HG02759 (cell line): ENCODE measurements around the gene BMPR1B.

Source experiments
- ATAC-seq: cut with Tn5 transposase; IDR thresholded peaks from one replicate; pipeline ENCODE4 v1.9.1; 2021; ENCODE audit warnings: mild to moderate bottlenecking, moderate library complexity; ENCODE audit not compliant: unreplicated experiment

The BMPR1B gene

GRCh38 chr4:94905511-94905910 is 147.8 kb downstream of the BMPR1B start:
- ATAC-seq: no peak

DNA sequence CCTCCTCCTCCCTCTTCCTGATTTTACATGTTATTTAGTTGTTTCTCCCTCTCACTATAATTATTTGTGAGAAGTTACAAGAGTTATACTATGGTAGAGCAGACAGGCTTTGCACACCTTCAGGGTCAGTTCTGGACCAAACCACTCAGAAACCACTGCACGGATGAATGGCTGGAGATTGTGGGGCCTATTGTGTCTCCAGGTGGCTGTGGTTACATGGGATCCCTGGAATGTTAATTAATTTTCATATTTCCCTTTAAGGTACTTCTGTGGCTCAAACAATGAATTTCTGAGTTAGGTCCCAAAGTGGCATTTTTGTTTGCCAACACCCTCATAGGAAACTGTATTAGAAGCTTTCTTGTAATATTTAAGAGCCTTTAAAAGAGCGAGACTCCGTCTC is 151.9 kb downstream of the BMPR1B start:
- no peak for ATAC-seq

DNA sequence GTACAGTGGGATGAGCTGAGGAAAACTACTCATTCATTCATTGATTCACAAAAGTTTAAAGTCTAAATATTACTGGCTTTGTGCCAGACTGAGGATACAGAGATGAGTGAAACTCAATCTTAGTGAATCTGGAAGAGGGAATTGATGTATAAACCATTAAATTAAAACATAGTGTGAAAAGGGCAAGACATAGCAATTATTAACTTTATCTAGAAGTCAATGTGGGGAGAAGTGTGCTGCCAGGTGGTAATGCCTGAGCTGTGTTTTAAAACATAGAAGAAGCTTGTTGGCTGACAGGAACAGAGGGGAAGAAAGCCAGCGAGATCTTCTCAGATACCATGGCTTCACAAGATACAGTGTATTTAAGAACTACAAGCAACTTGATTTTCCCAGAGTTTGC is 153.4 kb downstream of the BMPR1B start:
- no peak for ATAC-seq

GRCh38 chr4:94912606-94913005 is 154.9 kb downstream of the BMPR1B start:
- no peak for ATAC-seq

GRCh38 chr4:94913316-94913715 is 155.6 kb downstream of the BMPR1B start:
- ATAC-seq: peak; percentile 72

DNA sequence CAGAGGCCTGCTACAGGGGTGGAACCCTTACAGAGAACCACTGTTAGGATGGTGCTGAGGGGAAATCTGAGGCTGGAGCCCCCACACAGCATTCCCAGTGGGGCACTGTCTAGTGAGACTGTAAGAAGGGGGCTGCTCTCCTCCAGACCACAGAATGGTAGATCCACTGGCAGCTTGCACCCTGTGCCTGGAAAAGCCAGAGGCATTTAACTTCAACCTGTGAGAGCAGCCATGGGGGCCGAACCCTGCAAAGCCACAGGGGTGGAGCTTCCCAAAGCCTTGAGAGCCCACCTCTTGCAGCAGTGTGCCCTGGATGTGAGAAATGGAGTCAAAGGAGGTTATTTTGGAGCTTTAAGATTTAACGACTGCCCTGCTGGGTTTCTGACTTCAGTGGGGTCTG is 159.4 kb downstream of the BMPR1B start:
- no peak for ATAC-seq

- no peak for ATAC-seq
Observed at GRCh38 chr4:94918543-94918942, 160.8 kb downstream of the BMPR1B start.

DNA sequence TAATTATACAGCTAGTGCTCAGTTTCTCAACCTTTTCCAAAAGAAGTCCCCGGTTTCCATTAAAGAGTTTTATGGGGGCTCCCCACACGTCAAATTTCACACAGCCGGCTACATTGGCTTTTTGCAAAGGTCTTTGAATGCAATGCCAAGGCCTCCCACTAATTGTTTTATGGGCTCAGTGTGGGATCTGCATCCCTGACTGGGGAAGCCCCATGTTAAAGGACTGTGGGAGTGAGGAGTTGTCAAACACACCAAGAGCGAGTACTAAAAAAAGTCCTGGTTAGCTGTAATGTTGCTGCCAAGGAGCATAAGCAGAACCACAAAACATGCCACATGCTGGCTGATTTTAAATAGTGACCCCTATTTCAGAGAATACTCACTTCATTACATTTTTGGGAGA is 162.6 kb downstream of the BMPR1B start:
- no peak for ATAC-seq

DNA sequence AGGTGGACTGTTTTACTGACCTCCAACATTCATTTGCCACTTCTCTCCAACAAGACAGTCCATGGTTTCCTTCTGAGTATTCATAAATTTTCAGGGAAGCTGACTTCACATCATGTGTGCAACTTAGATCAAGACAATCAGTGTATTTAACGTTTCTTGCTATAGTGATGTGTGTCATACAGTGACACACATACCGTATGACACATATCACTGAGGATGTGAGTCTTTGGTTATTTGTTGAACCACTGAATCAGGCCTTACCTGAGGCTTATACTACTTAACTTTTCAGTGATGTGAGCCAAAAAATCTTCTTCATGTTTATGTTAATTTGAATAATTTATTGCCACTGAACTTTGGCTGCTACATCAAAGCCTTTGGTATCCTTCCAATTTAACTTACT is 166.8 kb downstream of the BMPR1B start:
- no peak for ATAC-seq

DNA sequence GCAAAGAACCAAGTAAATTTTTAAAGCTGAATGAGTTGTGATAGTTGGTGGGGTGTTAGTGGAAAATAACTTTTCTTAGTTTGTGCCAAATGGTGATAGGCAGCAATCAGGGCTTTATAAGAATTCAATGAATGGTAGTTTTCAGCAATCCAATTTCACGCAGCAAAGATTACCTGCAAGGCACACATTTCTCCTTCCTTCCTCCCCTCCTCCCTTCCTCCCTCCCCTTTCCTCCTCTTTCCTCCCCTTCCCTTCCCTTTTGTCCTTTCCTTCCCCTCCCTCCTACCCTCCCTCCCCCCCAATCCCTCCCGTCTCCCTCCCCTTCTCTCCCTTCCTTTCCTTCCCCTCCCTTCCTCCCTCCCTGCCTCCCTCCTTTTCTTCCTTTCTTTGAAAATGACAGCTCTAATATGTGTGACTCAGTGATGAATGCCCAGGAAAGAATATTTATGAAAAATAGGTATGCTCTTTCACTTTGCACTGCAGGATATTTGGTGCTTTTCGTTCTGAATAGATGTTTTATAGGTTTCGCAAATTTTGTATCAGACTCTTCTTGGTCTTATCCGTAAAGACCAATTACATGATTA is 168.1 kb downstream of the BMPR1B start:
- no peak for ATAC-seq

DNA sequence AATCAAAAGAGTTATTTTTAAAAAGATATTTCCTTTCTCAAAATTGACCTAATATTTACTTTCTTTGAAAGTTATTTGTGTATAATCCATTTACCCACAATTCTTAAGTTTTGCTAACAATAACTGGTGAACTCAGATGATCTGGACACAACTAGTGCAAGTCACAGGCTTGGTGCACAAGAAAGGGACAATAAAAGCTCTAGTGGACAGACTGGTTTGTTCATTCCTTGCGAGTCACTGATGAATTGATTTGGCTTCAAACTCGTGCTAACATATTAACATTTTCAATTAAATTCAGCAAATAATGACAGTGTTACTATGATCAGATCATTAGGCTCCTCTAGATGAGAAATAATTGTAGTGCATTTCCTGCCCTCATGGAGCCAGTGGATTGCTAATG is 169.2 kb downstream of the BMPR1B start:
- ATAC-seq: no peak

DNA sequence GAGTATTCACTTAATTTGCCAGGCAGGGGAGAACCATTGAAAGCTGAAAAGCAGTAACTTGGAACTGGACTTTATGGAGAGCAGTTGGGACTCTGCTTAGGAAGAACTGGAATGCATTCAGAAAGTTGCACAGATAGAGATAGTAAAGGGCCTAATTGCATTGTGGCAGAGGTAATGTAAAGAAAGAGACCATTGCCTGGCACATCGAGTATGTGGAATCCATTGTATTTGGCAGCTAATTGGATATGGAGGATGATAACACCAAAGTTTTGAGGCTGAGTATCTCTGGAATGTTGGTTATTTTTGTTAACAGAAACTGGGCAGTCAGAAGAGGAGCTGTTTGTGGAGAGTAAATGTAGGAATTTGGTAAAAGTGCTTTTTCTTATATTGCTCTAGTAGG is 169.9 kb downstream of the BMPR1B start:
- ATAC-seq: no peak

- ATAC-seq: no peak
Observed at GRCh38 chr4:94929696-94930095, 171.9 kb downstream of the BMPR1B start.

DNA sequence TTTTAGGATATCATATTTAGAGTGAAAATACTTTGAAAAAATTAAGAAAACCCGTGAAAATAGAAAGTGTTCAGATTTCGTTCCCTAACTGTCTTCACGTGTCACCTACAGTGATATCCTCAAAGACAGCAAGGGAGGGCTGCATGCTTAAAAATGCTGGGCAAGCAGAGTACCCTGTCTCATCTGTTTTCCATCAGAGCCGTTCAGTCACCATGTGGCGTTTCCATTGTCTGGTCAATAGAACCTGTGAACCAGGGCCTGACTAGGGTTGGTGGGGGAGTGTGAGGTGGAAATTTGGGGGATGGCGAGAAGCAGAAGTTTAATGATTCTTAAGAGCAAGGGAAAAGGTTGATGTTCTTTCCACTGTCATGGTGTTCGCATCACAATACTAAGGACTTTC is 173.9 kb downstream of the BMPR1B start:
- ATAC-seq: no peak

- ATAC-seq: no peak
Observed at GRCh38 chr4:94932366-94932765, 174.6 kb downstream of the BMPR1B start.

- ATAC-seq: no peak
Observed at GRCh38 chr4:94933799-94934198, 176.0 kb downstream of the BMPR1B start.

DNA sequence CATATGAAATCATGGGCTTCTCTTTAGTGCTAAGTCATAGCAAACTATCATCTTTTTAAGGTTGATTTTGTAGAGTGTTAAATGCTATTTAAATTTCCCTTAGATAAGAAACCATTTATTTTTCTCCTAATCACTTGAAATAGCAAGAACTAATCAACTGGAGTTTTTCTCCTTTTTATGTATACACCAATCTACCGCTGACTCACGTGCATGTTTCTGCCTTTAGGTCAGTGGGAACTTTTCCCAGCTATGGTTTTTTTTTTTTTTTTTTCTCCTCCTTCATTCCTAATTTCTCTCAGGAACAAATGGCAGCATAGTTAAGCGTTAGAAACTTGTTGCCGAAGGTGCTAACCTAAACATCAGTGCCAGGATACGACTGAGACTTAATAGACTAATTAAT is 176.4 kb downstream of the BMPR1B start:
- no peak for ATAC-seq

DNA sequence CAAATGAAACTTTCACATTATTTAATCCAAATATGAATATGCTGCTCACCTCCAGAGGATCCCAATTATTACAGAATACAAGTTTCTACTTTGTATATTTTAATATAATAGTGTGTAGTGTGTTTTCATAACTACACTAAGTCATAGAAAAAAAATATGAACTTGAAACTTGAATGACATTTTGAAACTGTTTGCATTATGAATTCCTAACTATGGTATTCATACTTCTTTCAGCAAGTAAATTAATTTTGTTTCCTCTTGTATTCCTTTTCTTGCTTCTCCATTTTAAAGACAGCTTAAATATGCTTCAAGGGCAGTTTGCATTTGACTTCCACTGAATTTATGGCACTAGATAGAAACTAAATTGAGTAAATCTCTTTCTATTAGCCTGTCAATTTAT is 177.1 kb downstream of the BMPR1B start:
- no peak for ATAC-seq

DNA sequence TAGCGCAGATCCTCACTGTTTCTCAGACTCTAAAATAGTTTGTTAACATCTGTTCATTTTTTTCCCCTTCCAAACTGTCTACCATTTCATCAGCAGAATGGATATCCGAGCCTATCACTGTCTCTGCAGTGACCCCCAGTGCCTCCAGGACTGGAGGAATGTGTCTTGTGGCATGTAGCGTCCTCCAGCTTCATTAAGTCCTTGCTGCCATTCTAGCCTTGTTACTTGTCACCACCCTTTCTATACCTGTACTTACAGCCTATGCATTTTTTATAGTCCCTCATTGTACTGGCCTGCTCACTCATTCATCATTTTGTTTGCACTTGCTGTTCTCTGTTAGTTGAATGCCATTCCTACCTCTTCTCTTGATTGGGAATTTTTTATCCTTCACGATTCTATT is 179.1 kb downstream of the BMPR1B start:
- ATAC-seq: no peak

DNA sequence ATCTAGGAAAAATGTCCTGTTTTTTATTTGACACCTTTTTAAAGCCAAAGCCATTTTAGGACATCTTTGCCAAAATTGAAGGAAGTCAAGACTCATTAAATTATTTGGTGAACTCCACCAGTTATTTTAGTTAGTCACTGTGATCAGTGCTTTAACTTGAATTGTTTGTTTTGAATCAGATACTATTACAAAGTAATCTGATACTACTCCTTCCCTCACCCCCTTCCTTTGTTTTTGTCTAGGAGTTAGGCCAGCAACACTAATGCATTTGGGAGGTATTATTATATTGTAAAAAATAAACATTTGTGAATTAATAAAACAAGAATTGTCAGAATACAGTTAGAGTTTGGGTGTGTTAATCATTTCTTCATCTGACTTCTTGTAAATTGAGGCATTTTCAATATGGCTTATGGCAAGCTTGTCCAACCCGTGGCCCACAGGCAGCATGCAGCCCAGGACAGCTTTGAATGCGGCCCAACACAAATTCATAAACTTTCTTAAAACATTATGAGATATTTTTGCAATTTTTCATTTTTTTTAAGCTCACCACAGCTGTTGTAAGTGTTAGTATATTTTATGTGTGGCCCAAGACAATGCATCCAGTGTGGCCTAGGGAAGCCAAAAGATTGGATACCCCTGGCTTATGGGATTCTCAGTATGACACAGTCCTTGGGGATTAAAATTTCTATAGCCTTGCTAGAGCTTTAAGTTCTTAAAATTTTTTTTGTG is 182.2 kb downstream of the BMPR1B start:
- no peak for ATAC-seq

- ATAC-seq: no peak
Observed at GRCh38 chr4:94940520-94940908, 182.8 kb downstream of the BMPR1B start.

- ATAC-seq: no peak
Observed at GRCh38 chr4:94941706-94942105, 184.0 kb downstream of the BMPR1B start.

- no peak for ATAC-seq
Observed at GRCh38 chr4:94944726-94945125, 187.0 kb downstream of the BMPR1B start.
